CD4-positive, alpha-beta T cell treated with Interleukin-12 subunit alpha and Interleukin-12 subunit beta, for 1 hour (primary cell): ENCODE data around the gene TTN.

Experiments
- DNase-seq: peaks from one replicate; pipeline ENCODE4 v3.0.0-alpha.2; 2020

TTN gene

DNA sequence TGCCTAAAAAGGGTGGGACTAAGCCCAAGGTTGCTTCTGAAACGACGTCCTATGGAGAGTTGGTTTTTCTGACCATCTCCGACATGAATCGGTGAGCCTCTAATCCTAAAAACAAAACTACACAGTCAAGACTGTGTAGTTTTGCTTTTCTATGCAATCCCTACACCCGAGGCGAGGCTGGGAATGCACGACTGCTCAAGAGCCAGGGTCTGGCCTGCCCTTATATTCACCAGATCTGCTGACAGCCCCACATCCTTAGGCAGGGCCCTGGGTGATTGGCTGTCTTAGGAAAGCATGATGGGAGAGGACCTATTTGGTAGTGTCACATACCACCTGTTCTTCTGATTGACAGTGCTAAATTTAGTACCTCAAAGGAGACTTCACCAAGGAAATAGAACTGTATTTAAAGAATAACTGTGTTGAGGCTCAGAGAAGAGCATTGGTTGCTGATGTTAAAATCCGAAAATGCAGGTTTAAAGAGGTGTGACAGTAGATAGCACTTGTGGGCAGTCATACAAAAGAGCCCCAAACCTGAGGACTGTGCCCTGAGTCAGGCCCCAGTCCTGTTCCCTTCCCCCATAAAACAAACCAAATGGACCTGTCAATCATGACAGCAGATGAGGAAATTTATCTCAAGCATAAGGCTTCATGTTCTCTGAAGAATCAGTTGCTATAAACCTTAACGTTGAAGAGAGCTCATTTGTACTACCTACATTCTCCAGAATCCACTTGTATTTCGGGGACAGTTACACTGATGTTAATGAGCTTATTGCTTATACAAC is at the start of gene TTN:
TSS of gene TTN (minus strand) at position 197 of the 782 bp plus-strand sequence. CDS start 2,781 bp downstream, outside the sequence.
- no peak for DNase-seq

GRCh38 chr2:178855151-178855550 is 47.9 kb upstream of the TTN start:
- no peak for DNase-seq

GRCh38 chr2:178848335-178848734 is 41.1 kb upstream of the TTN start:
- no peak for DNase-seq

DNA sequence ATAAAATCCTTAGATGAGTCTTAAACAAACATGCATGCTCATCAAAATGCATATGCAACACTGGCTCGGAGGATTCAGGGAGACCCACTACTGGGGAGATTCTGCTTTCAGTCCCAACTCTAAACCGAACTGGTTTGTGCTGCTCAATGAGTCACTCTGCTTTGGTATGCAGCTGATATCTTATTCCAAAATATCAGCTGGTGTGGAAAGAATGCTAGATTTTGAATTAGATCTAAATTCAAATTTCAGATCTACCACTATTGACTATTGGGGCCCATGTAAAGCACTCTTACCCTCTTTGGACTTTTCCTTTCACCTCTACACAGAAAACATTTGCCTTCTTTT is 39.2 kb upstream of the TTN start:
- DNase-seq = no peak

- DNase-seq = no peak
These were observed 38.6 kb upstream of the TTN start for GRCh38 chr2:178845566-178846457.

DNA sequence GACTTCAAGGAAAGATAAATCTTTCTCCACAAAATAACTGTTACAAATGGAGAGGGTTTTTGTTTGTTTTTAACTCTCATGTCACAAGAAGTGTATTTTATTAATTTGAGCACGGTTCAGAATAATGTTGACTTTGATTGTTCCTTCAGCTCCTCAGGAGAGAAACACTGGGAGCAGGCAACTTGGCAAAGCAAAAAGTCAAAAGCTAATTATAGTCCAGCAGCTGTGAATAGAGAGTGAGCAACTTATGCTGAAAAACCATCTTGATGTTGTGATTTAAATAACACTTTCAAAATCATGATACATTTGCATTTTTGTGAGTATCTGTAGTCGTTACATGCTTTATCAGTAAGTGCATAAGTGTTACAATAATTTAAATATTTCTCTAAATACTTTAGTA is 37.5 kb upstream of the TTN start:
- DNase-seq = no peak

DNA sequence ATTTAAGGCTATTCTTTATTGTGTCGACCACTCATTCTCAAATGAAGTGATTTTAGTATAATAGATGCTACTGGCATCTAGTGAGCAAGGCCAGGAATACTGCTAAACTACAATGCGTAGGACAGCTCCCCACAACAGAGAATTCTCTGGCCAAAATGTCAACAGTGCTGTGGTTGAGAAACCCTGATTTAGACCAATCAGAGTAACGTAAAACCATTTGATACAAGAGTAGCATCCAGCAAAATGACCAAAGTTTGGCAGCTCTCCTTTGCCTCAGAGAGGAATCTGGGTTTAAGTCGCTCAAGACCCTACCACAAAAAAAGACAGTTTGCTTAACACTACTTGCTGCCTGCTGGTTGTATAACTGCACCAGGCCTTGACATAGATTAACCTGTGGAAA is 37.0 kb upstream of the TTN start:
- DNase-seq = no peak

- no peak for DNase-seq
These were observed 36.5 kb upstream of the TTN start for GRCh38 chr2:178843697-178844096.

GRCh38 chr2:178836807-178837206 is 29.6 kb upstream of the TTN start:
- DNase-seq = no peak

GRCh38 chr2:178834086-178834485 is 26.9 kb upstream of the TTN start:
- no peak for DNase-seq

DNA sequence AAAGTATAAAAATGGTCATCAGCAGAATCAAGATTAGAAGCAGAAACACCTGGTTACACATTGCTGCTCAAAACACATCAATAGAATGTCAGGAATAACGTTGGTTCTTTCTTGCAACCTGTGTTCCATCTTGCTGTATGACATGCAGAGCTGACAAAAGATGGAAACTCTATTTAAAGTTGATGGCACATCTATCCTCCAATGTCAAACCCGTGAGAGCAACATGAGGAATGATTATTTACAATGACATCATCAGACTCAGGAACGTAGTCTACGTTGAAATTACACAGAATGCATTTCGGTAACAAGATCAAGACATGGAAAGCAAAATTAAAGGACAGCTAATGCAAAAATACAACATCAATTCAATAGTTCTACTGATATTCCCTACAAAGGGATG is 26.2 kb upstream of the TTN start:
- no peak for DNase-seq

GRCh38 chr2:178830451-178830850 is 23.2 kb upstream of the TTN start:
- DNase-seq = no peak

DNA sequence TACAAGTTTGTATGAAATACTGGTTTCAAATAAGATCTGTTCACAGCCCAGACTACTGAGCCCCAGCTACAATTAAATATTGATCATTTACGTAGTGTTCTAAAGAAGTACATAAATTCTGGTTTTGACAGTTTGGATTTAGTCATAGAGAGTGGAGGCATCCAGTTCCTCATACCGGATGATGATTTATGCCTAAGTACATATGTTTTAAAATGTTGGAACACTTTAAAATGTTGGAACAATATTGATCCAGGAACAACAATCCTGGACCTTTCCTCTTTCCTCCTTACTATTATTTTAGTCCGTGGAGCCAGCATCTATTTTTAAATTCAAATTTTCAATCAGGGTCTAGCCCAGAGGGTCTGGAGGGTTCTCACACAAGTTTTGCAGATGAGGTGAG is 22.8 kb upstream of the TTN start:
- no peak for DNase-seq

DNA sequence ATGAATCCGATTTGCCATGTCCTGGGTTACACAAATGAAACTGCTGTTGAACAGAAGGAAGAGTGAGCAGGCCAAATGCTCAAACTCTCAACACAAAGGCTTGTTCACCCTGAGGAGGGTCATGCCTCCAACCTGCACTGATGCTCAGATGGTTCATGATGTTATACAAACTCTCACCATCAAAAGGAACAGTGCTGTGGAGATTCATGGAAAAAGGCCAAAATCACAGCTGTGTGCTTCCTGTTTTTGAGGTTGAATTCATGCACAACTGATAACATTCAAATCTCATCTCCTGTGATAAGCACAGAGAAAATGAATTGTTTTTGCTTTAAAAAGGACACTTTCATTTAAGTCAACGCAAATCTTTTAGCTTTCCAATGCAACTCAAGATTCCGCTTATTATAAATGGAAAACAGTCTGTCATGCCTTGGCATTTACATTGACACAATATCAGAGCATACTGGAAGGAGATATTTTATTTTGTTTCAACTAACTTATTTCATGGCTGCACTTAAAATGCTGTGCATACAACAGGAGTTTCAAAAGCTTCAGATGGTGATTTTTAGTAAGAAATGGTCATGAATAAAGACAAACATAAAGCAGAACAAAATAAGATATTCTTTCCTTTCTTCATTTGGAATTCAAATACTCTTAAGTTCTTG is 22.2 kb upstream of the TTN start:
- no peak for DNase-seq

DNA sequence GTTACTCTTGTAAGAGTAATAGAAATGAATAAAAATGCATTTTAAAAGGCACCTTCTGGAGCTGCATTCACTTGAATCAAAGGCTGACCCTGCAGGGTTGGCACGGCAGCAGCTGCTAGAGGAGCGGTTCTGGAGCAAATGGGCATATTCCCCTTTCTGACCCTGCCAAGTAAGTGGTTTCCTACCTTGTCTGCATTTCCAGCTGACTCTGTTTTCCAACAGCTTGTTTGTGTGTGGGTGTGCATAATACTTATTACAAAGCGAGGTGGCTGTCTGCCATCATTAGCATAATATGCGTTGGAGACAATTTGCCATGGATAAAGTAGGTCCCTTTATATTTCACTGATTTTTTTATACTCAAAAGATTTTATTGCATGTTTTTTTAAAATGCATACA is 21.3 kb upstream of the TTN start:
- DNase-seq = no peak

GRCh38 chr2:178827739-178828485 is 20.7 kb upstream of the TTN start:
- no peak for DNase-seq

GRCh38 chr2:178827111-178827510 is 19.9 kb upstream of the TTN start:
- DNase-seq = no peak

DNA sequence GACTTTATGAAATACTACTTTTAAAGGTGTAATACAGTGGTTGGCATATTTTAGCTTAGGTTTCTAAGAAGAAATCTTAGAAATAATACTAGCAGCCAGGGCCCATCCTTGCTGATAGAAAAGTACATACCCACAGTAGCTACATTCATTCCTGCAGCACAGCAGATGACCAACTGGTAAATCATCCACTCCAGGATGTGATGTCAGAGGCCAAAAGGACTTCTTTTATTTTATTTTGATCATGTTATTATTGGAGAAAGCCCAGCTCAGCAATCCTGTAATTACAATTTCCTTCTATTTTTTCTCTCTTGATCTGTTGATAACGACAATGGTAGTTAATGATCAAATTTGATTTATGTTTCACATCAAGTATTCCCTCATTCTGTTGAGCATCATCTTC is 18.0 kb upstream of the TTN start:
- DNase-seq = no peak

DNA sequence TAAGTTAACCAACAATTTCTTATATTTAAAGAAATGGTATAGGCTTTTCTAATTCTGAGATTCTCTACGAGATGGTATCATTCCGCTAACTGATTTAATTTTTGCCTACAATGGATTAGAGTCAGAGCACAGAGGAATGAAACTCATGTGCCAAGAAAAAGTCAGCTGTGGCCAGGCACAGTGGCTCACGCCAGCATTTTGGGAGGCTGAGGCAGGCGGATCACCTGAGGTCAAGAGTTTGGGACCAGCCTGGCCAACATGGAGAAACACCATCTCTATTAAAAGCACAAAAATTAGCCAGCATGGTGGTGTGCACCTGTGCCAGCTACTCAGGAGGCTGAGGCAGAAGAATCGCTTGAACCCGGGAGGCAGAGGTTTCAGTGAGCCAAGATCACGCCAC is 17.0 kb upstream of the TTN start:
- DNase-seq = no peak

- peak; percentile 14 for DNase-seq
These were observed 12.8 kb upstream of the TTN start for GRCh38 chr2:178819992-178820391.

GRCh38 chr2:178819147-178819875 is 12.1 kb upstream of the TTN start:
- no peak for DNase-seq

GRCh38 chr2:178811901-178812300 is 4.7 kb upstream of the TTN start:
- DNase-seq = no peak
